Tibial nerve (tissue), 4 donors: ENCODE results near the gene CYYR1. TPM values are rescaled to one million over a fixed set of nuclear protein-coding genes. Genes with fewer than 3 reads are reported as not detected.

Experiments
- DNase-seq, 2 donors: peaks; one replicate each; pipeline ENCODE4 v3.0.0-alpha.2; 2019; ENCODE audit warnings: low spot score in 2 of 2
- H3K27ac ChIP-seq, 4 donors: fragments of 200-600 bp; sonication (generic) in 3 of 4; one replicate each; pipeline ENCODE4 v1.5.1; 2017 to 2019; ENCODE audit warnings: mild to moderate bottlenecking in 1 of 4
- H3K27me3 ChIP-seq, 2 donors: fragments of 200-600 bp; sonication (generic) in 1 of 2; one replicate each; pipeline versions ENCODE4 v1.5.1 to v1.6.0; 2017 to 2019
- H3K36me3 ChIP-seq, 3 donors: fragments of 200-600 bp; sonication (generic); one replicate each; pipeline ENCODE4 v1.5.1; 2018 to 2019
- H3K4me1 ChIP-seq, 4 donors: fragments of 200-600 bp; sonication (generic) in 3 of 4; one replicate each; pipeline ENCODE4 v1.5.1; 2017 to 2019
- H3K4me3 ChIP-seq, 4 donors: fragments of 200-600 bp; sonication (generic) in 3 of 4; one replicate each; pipeline ENCODE4 v1.5.1; 2017 to 2019; ENCODE audit warnings: mild to moderate bottlenecking in 1 of 4, moderate library complexity in 1 of 4
- H3K9me3 ChIP-seq, 4 donors: fragments of 200-600 bp; sonication (generic) in 3 of 4; one replicate each; pipeline ENCODE4 v1.5.1; 2017 to 2019
- CTCF ChIP-seq, 5 experiments: fragments of 200-600 bp in 3 of 5; fragments of 450-650 bp in 2 of 5; sonication (generic) in 3 of 5; IDR thresholded peaks; one replicate each; pipeline ENCODE4 v1.5.1; 2016 to 2019; ENCODE audit warnings: antibody characterized with exemption in 5 of 5, mild to moderate bottlenecking in 3 of 5, moderate library complexity in 2 of 5
- EP300 ChIP-seq, 2 donors: sonication (generic); formaldehyde crosslinking; IDR thresholded peaks; one replicate each; pipeline ENCODE4 v1.6.1; 2017; ENCODE audit warnings: antibody characterized with exemption in 2 of 2, mild to moderate bottlenecking in 1 of 2
- POLR2A ChIP-seq, 2 donors: fragments of 450-650 bp; IDR thresholded peaks; one replicate each; pipeline ENCODE4 v1.6.1; 2017; ENCODE audit warnings: antibody characterized with exemption in 2 of 2, mild to moderate bottlenecking in 2 of 2, moderate library complexity in 2 of 2
- WGBS, 2 donors: methylation state at CpG; one replicate each; pipeline ENCODE4 v1.1.5; 2018; 5-methylcytosine and 5-hydroxymethylcytosine counted together
- total RNA-seq, 4 donors: library from RNA; depleted of rRNA; stranded (reverse); fragments of >200 nt; gene quantifications; one replicate each; pipeline ENCODE4 v1.1.0, GENCODE V29; 2016

Gene CYYR1
- 10 to 100 TPM; 10.0 to 19.4 (median 14.8) TPM for total RNA-seq

- Histone ChIP-seq H3K4me3 (peak within 1 kb of the TSS; percentile 14 to 47 (median 21)), H3K9me3 (peaks cover 0 to 11% (median 0%) of the 10 kb centered on the region in 4 donors), H3K27ac (peak within 1 kb of the TSS in 1 of 4 donors; percentile 70), H3K4me1 (peaks cover 0 to 7% (median 0%) of the 10 kb centered on the region in 4 donors), H3K36me3 (no peaks in the 10 kb centered on the region), H3K27me3 (peaks cover 0 to 14% of the 10 kb centered on the region in 2 donors)
- WGBS, 2 donors = 2 to 3% methylated on average over 46 to 53 of the region's 58 CpGs
- no peak for DNase-seq
- TF ChIP-seq CTCF (IDR thresholded peaks at IDR 0.05) (no peak), EP300 (IDR thresholded peaks at IDR 0.05) (no peak), POLR2A (IDR thresholded peaks at IDR 0.05) (no peak)
Measured at GRCh38 chr21:26572702-26573381, at the start of gene CYYR1. Gene CYYR1, minus strand, starts transcription at chr21:26573286. Its CDS starts 346 bp downstream, at chr21:26572940.

- Histone ChIP-seq H3K4me3 (no peak overlapping the region), H3K9me3 (no peaks in the 10 kb centered on the region), H3K36me3 (no peaks in the 10 kb centered on the region), H3K27me3 (no peaks in the 10 kb centered on the region), H3K4me1 (no peaks in the 10 kb centered on the region), H3K27ac (no peak overlapping the region)
- TF ChIP-seq EP300 (IDR thresholded peaks at IDR 0.05) = no peak
- no peak for TF ChIP-seq CTCF (IDR thresholded peaks at IDR 0.05)
- no peak for TF ChIP-seq POLR2A (IDR thresholded peaks at IDR 0.05)
- DNase-seq = no peak
- 34 to 42% methylated on average over 1 of the region's 1 CpG for WGBS, 2 donors
Measured at GRCh38 chr21:26617176-26617575, 44.1 kb upstream of the CYYR1 start.

- no peak overlapping the region for H3K27ac ChIP-seq
- no peak for TF ChIP-seq EP300 (IDR thresholded peaks at IDR 0.05)
- no peak for TF ChIP-seq POLR2A (IDR thresholded peaks at IDR 0.05)
- no peak for TF ChIP-seq CTCF (IDR thresholded peaks at IDR 0.05)
- 97 to 98% methylated on average over 1 of the region's 1 CpG for WGBS, 2 donors
- no peaks in the 10 kb centered on the region for H3K36me3 ChIP-seq
- H3K9me3 ChIP-seq = peaks cover 0 to 4% (median 0%) of the 10 kb centered on the region in 4 donors
- no peak for DNase-seq
- H3K4me3 ChIP-seq = no peak overlapping the region
- H3K4me1 ChIP-seq = no peaks in the 10 kb centered on the region
- H3K27me3 ChIP-seq = no peaks in the 10 kb centered on the region
Measured at GRCh38 chr21:26614251-26614650, 41.2 kb upstream of the CYYR1 start.

GRCh38 chr21:26599261-26599660 is 26.2 kb upstream of the CYYR1 start:
- Histone ChIP-seq H3K27ac (no peak overlapping the region), H3K9me3 (no peaks in the 10 kb centered on the region), H3K4me1 (no peaks in the 10 kb centered on the region), H3K4me3 (no peak overlapping the region), H3K27me3 (no peaks in the 10 kb centered on the region), H3K36me3 (no peaks in the 10 kb centered on the region)
- WGBS, 2 donors = 62 to 72% methylated on average over 1 of the region's 1 CpG
- no peak for DNase-seq
- TF ChIP-seq CTCF (IDR thresholded peaks at IDR 0.05) (no peak), POLR2A (IDR thresholded peaks at IDR 0.05) (no peak), EP300 (IDR thresholded peaks at IDR 0.05) (no peak)

GRCh38 chr21:26597981-26598380 is 24.9 kb upstream of the CYYR1 start:
- Histone ChIP-seq H3K27me3 (no peaks in the 10 kb centered on the region), H3K36me3 (no peaks in the 10 kb centered on the region), H3K9me3 (no peaks in the 10 kb centered on the region), H3K4me3 (no peak overlapping the region), H3K27ac (no peak overlapping the region), H3K4me1 (no peaks in the 10 kb centered on the region)
- 75 to 78% methylated on average over 2 of the region's 2 CpGs for WGBS, 2 donors
- TF ChIP-seq EP300 (IDR thresholded peaks at IDR 0.05) (no peak), CTCF (IDR thresholded peaks at IDR 0.05) (no peak), POLR2A (IDR thresholded peaks at IDR 0.05) (no peak)
- no peak for DNase-seq
